Measurements from ENCODE around the gene NRDC.

DNA sequence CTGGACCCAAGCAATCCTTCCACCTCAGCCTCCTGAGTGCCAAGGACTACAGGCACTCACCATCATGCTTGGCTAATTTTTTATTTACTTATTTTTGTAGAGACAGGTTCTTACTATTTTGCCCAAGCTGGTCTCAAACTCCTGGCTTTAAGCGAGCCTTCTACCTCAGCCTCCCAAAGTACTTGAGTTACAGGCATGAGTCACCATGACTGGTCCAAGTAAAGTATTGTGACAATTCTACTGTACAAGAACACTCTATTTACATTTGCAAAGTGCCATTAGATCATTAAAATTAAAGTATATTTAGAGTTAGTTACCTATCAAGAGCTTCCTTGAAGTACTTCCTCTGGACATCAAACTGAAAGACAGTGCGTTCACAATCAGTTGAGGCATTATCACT lies 44.8 kb downstream of the NRDC start:
- TF ChIP-seq, protein P1, sequence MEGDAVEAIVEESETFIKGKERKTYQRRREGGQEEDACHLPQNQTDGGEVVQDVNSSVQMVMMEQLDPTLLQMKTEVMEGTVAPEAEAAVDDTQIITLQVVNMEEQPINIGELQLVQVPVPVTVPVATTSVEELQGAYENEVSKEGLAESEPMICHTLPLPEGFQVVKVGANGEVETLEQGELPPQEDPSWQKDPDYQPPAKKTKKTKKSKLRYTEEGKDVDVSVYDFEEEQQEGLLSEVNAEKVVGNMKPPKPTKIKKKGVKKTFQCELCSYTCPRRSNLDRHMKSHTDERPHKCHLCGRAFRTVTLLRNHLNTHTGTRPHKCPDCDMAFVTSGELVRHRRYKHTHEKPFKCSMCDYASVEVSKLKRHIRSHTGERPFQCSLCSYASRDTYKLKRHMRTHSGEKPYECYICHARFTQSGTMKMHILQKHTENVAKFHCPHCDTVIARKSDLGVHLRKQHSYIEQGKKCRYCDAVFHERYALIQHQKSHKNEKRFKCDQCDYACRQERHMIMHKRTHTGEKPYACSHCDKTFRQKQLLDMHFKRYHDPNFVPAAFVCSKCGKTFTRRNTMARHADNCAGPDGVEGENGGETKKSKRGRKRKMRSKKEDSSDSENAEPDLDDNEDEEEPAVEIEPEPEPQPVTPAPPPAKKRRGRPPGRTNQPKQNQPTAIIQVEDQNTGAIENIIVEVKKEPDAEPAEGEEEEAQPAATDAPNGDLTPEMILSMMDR (IDR thresholded peaks at IDR 0.05; ENCODE audit: insufficient read depth, low read length, poor library complexity, severe bottlenecking): no peak
- TF ChIP-seq EZH2phosphoT487 (conservative IDR thresholded peaks at IDR 0.05; ENCODE audit: low read length): no peak

Data from SU-DHL-6 (cell line).